ENCODE results near the gene RFC1.

DNA sequence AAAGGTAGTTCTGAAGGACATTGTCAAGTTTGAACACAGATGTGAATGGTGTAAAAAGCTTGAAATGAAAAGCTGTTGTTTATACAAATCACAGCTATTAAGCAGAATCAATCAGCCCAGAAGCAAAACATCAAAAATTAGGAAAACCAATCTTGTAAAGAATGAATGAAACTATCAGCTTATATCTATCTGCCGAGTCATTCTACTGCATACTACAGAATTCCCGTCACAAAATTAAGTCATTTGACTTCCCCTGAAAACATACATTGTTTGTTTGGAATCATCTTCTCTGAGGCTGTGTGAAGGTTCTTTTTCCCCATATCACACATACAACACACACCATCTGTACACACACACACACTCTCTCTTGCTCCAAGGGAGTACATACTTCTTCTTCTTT lies 80.3 kb downstream of the RFC1 start:
- TF ChIP-seq POLR2AphosphoS5 (IDR thresholded peaks at IDR 0.05; ENCODE audit: low read depth, low read length), result no peak
- TF ChIP-seq, protein P1, sequence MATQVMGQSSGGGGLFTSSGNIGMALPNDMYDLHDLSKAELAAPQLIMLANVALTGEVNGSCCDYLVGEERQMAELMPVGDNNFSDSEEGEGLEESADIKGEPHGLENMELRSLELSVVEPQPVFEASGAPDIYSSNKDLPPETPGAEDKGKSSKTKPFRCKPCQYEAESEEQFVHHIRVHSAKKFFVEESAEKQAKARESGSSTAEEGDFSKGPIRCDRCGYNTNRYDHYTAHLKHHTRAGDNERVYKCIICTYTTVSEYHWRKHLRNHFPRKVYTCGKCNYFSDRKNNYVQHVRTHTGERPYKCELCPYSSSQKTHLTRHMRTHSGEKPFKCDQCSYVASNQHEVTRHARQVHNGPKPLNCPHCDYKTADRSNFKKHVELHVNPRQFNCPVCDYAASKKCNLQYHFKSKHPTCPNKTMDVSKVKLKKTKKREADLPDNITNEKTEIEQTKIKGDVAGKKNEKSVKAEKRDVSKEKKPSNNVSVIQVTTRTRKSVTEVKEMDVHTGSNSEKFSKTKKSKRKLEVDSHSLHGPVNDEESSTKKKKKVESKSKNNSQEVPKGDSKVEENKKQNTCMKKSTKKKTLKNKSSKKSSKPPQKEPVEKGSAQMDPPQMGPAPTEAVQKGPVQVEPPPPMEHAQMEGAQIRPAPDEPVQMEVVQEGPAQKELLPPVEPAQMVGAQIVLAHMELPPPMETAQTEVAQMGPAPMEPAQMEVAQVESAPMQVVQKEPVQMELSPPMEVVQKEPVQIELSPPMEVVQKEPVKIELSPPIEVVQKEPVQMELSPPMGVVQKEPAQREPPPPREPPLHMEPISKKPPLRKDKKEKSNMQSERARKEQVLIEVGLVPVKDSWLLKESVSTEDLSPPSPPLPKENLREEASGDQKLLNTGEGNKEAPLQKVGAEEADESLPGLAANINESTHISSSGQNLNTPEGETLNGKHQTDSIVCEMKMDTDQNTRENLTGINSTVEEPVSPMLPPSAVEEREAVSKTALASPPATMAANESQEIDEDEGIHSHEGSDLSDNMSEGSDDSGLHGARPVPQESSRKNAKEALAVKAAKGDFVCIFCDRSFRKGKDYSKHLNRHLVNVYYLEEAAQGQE (IDR thresholded peaks at IDR 0.05; ENCODE audit: insufficient read depth in 1 of 2, low read depth in 2 of 2, low read length in 2 of 2), result no peak
